HG03521 (cell line): ENCODE measurements around the gene ATP7B.
A peak's percentile ranks its signal among the peaks of the same experiment; 100 is the strongest.
"Not testable (repeated sequence)": the region's sequence is repeated elsewhere in the genome, so short reads cannot be mapped to it uniquely, and the experiment has no call there.

ENCODE experiments used
- ATAC-seq: cut with Tn5 transposase; IDR thresholded peaks from one replicate; pipeline ENCODE4 v1.9.1; 2021; ENCODE audit warnings: mild to moderate bottlenecking, moderate library complexity; ENCODE audit not compliant: unreplicated experiment

The ATP7B gene

GRCh38 chr13:51924756-51925544 lies 86.3 kb downstream of the ATP7B start:
- no peak for ATAC-seq

GRCh38 chr13:51923983-51924539 lies 87.2 kb downstream of the ATP7B start:
- ATAC-seq, result peak; percentile 43

- no peak for ATAC-seq
Observed at GRCh38 chr13:51922771-51923480, 88.3 kb downstream of the ATP7B start.

- ATAC-seq, result no peak
Observed at GRCh38 chr13:51921790-51922740, 89.2 kb downstream of the ATP7B start.

- no peak for ATAC-seq
Observed at GRCh38 chr13:51920786-51921185, 90.5 kb downstream of the ATP7B start.

GRCh38 chr13:51920267-51920666 lies 91.0 kb downstream of the ATP7B start:
- ATAC-seq, result no peak

- ATAC-seq, result no peak
Observed at GRCh38 chr13:51919531-51919930, 91.7 kb downstream of the ATP7B start.

GRCh38 chr13:51916962-51917361 lies 94.3 kb downstream of the ATP7B start:
- ATAC-seq, result no peak

GRCh38 chr13:51916051-51916818 lies 95.0 kb downstream of the ATP7B start:
- no peak for ATAC-seq

- no peak for ATAC-seq
Observed at GRCh38 chr13:51914137-51914493, 97.1 kb downstream of the ATP7B start.

GRCh38 chr13:51913421-51914136 lies 97.7 kb downstream of the ATP7B start:
- no peak for ATAC-seq

GRCh38 chr13:51912511-51913225 lies 98.6 kb downstream of the ATP7B start:
- ATAC-seq, result no peak

GRCh38 chr13:51912091-51912490 lies 99.2 kb downstream of the ATP7B start:
- ATAC-seq, result no peak

- ATAC-seq, result no peak
Observed at GRCh38 chr13:51910508-51910907, 100.7 kb downstream of the ATP7B start.

GRCh38 chr13:51909265-51909664 lies 102.0 kb downstream of the ATP7B start:
- ATAC-seq, result not testable (repeated sequence)

GRCh38 chr13:51907040-51907732 lies 104.1 kb downstream of the ATP7B start:
- no peak for ATAC-seq

- ATAC-seq, result no peak
Observed at GRCh38 chr13:51906581-51906980, 104.7 kb downstream of the ATP7B start.

GRCh38 chr13:51905787-51906186 lies 105.5 kb downstream of the ATP7B start:
- ATAC-seq, result no peak
